Measurements from ENCODE around the gene AKAP5. TPM values are rescaled to one million over a fixed set of nuclear protein-coding genes. Genes with fewer than 3 reads are reported as not detected.

Gene AKAP5
- total and polyA plus RNA-seq, 2 of the 8 experiments (the other 6 are each of a cell fraction or from before 2014, with no cell fraction given), result 0.50 to 3.8 TPM

GRCh38 chr14:64461221-64461620, 4.1 kb upstream of the AKAP5 start:
- 96% methylated on average over 3 of the region's 3 CpGs; no CpG with 5 or more reads in 1 of the 2 experiments for WGBS, 2 experiments (ENCODE audit: extremely low coverage in 1 of 2, insufficient coverage in 1 of 2, insufficient read length in 1 of 2, insufficient replicate concordance in 2 of 2, low coverage in 1 of 2, low lambda C conversion rate in 2 of 2, missing lambda C conversion rate in 1 of 2)
- H2BK12ac ChIP-seq (ENCODE audit: low read depth, low read length), result no peak overlapping the region

More at GRCh38 chr14:64461221-64461620, 4.1 kb upstream of the AKAP5 start:
- H3K9me3 ChIP-seq (ENCODE audit: insufficient read depth in 2 of 2, low read depth in 1 of 2, low read length in 1 of 2), result no peaks in the 10 kb centered on the region
- H3K4me3 ChIP-seq (ENCODE audit: extremely low read depth in 1 of 4, insufficient read depth in 2 of 4, low read depth in 3 of 4, low read length in 4 of 4), result no peak overlapping the region
- no peak overlapping the region for H3K9ac ChIP-seq (replicated peaks in 1 of 4; ENCODE audit: extremely low read depth in 1 of 4, low read depth in 3 of 4, low read length in 3 of 4)
- CTCF ChIA-PET (ENCODE audit: partially characterized antibody), result interaction anchor here (0.7 to 1.0 kb wide), 2 partner anchors 26 to 210 kb away, joined by 3 to 4 read pairs; no protein-coding TSS in a partner anchor
- no peak for FAIRE-seq
- H4K8ac ChIP-seq (ENCODE audit: extremely low read depth, insufficient read depth, low read length), result no peak overlapping the region
- H2AK5ac ChIP-seq (ENCODE audit: low read depth, low read length), result no peak overlapping the region
- POLR2A ChIA-PET (ENCODE audit: partially characterized antibody), result interaction anchor here (0.9 to 6.1 kb wide), 4 partner anchors 9 to 43 kb away, joined by 3 to 52 read pairs (median 4); partner anchors contain the start of genes ZBTB1 and ZBTB25
- H2BK5ac ChIP-seq (ENCODE audit: low read depth, low read length), result no peak overlapping the region
- H3K4ac ChIP-seq (replicated peaks; ENCODE audit: insufficient read length, low read depth, low read length), result no peak overlapping the region
- TF ChIP-seq POLR2AphosphoS5 (IDR thresholded peaks at IDR 0.05; ENCODE audit: low read depth, low read length), result peak; percentile 22; the same call in 1 of the 2 replicates
- no peak for TF ChIP-seq TBP (IDR thresholded peaks at IDR 0.05; ENCODE audit: low read depth, low read length)
- H3K79me2 ChIP-seq (ENCODE audit: control insufficient read depth in 1 of 2, insufficient read depth in 2 of 2, low read length in 2 of 2), result no peaks in the 10 kb centered on the region
- H2AFZ ChIP-seq (ENCODE audit: low read length), result no peak overlapping the region
- H3K36me3 ChIP-seq (ENCODE audit: control insufficient read depth in 2 of 4, insufficient read depth in 4 of 4, low read length in 3 of 4), result peaks cover 4 to 26% (median 21%) of the 10 kb centered on the region in 4 experiments; a peak in 7 of 8 replicates
- peaks cover 11% of the 10 kb centered on the region for H3K23me2 ChIP-seq (ENCODE audit: low read depth, low read length)
- no peak overlapping the region for H3K56ac ChIP-seq (replicated peaks; ENCODE audit: insufficient read length, low read depth, low read length)
- H4K5ac ChIP-seq (ENCODE audit: insufficient read length, low read depth, low read length), result no peak overlapping the region
- no peak overlapping the region for H2BK20ac ChIP-seq (ENCODE audit: low read length)
- H3K4me1 ChIP-seq (replicated peaks in 1 of 4; ENCODE audit: control insufficient read depth in 3 of 4, insufficient read depth in 4 of 4, low read length in 3 of 4), result peaks cover 0 to 6% (median 4%) of the 10 kb centered on the region in 4 experiments; a peak in 4 of 7 replicates
- DNase-seq (ENCODE audit: low read depth in 1 of 2, low spot score in 2 of 2), result no peak
- no peak overlapping the region for H3K18ac ChIP-seq (ENCODE audit: extremely low read depth, low read length)
- H3K4me2 ChIP-seq (ENCODE audit: insufficient read depth in 1 of 2, low read depth in 2 of 2, low read length in 2 of 2), result no peak overlapping the region
- no peak overlapping the region for H3K27ac ChIP-seq (ENCODE audit: low read depth, low read length)
- no peaks in the 10 kb centered on the region for H3K27me3 ChIP-seq (replicated peaks in 1 of 4; ENCODE audit: control insufficient read depth in 3 of 4, extremely low read depth in 1 of 4, insufficient read depth in 3 of 4, low read length in 3 of 4)
- no peak overlapping the region for H2BK120ac ChIP-seq (replicated peaks; ENCODE audit: low read depth, low read length)
- H4K91ac ChIP-seq (replicated peaks; ENCODE audit: insufficient read length, low read length), result no peak overlapping the region
- peaks cover 0 to 2% of the 10 kb centered on the region in 2 experiments for H4K20me1 ChIP-seq (replicated peaks in 1 of 2; ENCODE audit: control insufficient read depth in 1 of 2, insufficient read depth in 2 of 2, low read length in 2 of 2)
- no peak overlapping the region for H3K14ac ChIP-seq (ENCODE audit: insufficient read length)
- no peaks in the 10 kb centered on the region for H3K79me1 ChIP-seq (ENCODE audit: low read depth, low read length)
- no peak overlapping the region for H3K23ac ChIP-seq (ENCODE audit: insufficient read length)
- H2BK15ac ChIP-seq (ENCODE audit: low read length), result no peak overlapping the region
